ENCODE data around the gene FTCDNL1. TPM values are rescaled to one million over a fixed set of nuclear protein-coding genes. Genes with fewer than 3 reads are reported as not detected.

FTCDNL1 gene
- total RNA-seq, 1 experiment from 2014 or later, result 3.0 TPM

DNA sequence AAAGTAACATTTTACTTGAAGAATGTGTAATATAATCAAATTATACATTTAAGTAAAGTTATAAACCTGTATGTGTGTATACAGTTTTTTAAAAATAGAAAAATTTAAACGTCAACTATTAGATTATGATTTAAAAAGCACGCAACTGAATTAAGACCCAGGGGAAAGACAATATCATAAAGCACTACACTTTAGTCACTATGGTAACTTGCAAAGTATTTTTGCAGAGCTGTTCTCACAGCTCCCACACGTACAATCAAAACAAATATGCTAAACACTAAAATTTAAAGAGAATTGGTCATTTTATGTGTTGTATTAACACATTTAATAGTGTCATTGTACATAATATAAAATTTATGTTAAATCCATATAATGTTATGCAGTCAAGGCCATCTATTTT lies 59.7 kb downstream of the FTCDNL1 start:
- no peak for DNase-seq (ENCODE audit: low read depth)

DNA sequence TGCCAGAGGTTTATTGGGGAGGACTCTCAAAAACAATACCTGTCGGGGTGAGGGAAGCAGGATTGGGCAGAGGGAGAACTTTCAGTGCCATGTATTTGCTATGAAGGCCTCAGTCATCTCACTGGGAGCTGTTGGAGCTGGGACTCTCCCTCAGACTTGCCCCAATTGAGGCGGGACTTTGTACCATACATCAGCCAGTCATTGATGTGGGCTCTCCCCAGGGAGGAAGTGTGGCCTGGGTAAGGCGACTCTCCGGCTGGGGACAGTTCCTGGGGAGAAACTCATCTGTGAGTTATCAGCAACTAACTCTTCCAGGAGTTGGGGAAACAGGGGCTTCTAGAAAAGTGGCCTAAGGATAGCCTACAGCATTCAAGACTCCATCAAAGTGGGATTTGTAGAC lies 66.5 kb downstream of the FTCDNL1 start:
- DNase-seq (ENCODE audit: low read depth), result no peak

DNA sequence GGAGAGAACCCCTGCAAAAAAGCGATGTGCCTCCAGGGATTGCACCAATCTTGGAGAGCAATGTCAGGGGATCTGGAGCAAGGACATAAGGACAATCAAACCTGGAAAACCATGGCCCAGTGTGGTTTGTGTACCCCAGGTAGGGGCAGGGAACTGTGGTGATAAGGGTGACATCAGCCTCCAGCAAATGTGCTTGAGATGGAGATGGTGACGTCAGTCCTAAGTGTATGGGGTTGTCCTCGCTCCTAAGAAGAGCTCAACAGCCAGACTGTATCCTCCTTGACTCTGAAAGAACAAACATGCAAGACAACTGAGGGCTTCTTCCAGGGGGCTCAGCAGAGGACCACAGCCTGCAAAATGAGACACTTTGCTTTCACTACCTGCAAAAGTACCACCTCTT lies 71.4 kb downstream of the FTCDNL1 start:
- no peak for DNase-seq (ENCODE audit: low read depth)

DNA sequence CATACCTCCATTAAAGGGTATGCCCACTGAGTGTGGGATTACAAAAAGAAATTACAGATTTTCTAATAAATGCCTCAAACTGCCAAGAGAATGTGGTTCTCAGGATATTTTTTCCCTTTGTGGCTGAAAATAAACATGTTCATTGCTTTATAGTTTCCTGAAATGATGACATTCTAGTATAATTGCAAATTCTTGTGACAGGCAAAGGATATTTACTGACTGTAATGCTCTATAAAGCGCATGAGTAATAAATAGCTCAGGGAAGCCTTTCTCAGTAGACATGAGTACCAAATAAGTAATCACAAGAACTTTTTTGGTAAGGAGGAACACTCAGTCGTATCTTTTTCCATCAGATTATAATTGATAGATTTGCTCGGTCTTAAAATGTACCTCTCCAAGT lies 72.3 kb downstream of the FTCDNL1 start:
- no peak for DNase-seq (ENCODE audit: low read depth)

DNA sequence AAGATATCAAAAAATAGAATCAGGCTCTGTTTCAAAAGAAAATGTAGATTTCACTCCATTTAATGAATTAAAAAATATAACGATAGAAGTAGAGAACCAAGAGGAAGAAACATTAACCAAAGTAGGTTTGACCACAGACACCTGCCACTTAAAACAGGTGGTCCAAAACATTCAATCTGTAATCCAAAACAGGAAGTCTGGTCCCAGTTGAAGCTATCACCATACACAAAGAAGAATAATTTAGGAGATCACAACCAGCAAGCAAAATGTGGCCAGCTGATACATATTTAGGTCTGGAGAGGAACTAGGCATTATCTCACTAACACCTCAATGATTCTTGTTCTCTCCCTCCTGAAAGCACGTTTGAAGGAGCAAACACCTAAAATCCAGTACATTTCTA lies 73.1 kb downstream of the FTCDNL1 start:
- no peak for DNase-seq (ENCODE audit: low read depth)

DNA sequence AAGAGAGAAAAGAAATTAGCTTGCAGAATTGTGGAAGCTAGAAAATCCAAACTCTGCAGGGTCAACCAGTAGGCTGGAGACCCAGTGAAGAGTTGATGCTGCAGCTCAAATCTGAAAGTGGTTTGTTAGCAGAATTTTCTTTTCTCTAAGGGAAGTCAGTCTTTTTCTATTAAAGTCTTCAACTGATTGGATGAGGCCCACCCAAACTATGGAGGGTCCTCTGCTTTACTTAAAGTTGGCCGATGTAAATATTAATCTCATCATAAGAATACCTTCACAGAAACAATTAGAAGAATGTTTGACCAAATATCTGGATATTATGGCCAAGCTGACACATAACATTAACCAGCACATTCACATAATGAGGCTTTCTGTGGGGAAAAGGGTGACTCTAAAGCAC lies 73.7 kb downstream of the FTCDNL1 start:
- no peak for DNase-seq (ENCODE audit: low read depth)

DNA sequence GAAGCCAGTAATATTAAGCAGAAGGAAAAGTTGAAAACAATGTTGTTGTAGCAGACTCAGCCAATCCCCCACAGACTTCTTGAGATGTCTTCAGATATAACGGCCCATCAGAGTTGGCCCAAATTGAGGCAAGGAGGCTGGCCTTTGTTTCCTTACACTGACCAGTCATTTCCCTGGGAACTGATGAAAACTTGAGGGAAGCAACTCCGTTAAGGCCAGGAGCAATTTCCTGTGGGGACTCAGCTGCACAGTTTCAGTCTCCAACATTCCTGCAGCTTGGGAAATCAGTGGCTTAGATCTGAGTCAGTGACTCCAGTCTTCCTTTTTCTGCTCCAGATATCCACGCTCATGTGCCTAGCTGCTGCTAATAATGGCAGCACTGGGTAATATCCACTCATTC lies 75.7 kb downstream of the FTCDNL1 start:
- DNase-seq (ENCODE audit: low read depth), result peak; percentile 7

DNA sequence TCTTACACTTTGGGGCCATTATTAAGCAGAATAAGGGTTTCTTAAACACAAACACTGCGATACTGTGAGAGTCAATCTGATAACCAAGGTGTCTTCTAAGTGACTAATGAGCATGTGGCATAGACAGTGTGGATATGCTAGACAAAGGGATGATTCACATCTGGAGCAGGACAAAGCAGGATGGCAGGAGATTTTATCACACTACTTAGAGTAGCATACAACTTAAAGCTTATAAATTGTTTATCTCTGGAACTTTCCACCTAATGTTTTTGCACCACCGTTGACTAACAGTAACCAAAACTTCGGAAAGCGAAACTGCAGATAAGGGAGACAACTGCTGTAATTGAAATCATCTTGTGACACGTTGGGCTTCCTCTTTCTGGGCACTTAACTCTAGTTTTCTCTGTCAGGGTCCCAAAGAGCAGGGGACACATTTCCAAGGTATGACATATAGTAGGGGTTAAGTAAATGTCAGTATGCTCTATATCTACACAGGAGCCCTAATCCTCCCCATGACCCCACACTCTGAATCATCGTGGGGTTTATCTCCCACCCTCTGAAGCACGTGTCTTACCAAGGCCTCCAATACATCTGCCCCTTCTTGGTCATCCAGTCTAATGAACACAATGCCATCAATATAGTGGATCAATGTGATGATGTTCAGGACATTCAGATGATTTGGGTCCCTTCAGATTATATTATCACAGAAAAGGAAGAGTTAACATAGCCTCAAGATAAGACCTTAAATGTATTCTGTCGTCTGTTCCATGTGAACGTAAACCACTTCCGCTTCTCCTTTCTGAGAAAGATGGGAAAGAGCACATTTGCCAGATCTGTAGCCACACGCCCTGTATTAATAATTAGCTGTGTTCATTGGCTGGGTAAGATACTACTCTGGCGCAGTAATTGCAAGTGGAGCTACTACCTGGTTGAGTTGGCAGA lies 78.7 kb downstream of the FTCDNL1 start:
- peak; percentile 24 for DNase-seq (ENCODE audit: low read depth)

DNA sequence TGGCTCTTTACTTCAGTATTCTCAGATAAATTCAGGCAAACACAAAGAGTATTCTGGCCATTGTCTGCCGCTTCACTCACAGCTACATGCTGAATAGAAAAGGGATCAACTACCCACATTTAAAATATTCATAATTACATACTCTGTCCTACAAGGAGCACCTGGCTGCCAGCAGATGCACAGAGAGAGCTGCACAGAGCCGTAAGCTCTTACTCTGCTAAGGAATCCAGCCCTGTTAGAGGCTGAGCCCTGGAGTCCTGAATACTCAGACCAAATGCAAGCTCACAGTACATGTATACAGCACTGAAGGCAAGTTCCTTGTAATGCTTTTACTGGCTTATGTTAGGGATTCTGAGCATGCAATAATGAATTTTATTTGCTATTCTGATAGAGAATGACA lies 80.3 kb downstream of the FTCDNL1 start:
- DNase-seq (ENCODE audit: low read depth), result no peak

DNA sequence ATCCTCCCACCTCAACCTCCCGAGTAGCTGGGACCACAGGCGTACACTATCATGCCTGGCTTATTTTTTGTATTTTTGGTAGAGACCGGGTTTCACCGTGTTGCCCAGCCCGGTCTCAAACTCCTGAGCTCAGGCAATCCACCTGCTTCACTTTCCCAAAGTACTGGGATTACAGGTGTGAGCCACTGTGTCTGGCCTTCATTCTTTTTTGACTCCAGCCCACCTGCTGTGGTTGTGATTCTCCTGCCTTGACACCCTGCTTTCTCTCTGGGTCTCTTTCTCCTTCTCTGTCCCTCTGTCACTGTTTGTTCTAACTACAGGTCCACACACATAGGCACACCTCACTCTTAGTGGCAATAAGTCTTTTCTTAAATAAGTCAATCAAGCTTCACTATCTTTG lies 85.3 kb downstream of the FTCDNL1 start:
- no peak for DNase-seq (ENCODE audit: low read depth)

DNA sequence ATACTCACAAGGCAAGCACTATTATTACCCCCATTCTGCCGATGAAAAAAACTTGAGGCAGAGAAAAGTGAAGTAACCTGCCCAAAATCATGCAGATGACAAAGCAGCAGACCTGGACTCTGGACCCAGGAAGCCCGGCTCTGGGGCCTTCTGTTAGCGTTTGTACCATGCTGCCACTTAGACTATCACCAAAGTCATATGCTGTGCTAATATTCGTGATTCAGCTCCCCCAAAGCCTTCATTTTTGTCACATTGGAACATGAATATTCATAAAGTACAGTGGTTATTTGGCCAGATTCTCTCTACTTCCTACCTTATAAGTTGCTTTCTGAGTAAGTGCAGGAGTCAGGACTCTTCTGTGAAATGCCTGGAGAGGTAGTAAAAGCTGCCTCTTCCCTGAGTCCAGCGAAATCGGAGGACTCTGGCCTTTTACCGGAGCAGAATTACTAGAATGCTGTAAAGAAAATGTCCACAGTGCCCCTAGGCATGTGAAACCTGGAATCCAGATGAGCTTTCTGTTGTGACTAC lies 86.7 kb downstream of the FTCDNL1 start:
- DNase-seq (ENCODE audit: low read depth), result no peak

DNA sequence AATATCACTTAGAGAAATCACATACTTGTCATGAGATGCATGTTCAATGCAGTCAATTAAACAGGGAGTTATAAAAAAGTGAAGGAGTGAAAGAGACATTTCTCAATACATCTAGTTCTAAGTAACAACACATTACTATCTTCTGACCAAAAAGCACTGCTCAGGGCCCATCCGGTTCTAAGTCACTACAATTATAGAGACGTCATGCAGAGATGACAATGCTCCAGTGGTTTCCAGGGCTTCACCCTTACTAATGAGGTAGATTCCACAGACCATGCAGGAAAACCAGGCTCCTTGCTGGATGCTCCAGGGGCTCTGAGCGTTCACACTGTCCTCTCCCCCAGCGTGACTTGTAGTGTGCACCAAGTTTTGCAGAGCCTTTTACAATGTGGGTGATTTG lies 88.0 kb downstream of the FTCDNL1 start:
- DNase-seq (ENCODE audit: low read depth), result no peak

DNA sequence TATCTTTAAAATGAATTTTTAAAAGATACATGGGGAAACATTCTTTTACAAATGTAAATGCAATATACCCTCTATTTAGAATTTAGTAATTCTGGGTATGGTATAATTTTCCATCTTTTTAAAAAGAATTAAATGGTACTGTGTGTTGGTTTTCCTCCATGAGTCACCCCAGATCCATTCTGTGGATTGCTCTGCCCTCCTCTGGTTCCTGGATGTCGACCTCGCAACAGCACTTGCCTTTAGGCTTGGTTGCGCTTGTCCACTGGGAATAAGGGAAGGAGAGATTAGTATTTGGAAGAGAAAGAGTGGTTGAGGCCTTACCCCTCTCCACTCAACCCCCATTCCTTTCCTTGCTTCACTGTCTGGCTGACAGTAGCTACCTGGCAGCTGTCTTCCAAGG lies 90.4 kb downstream of the FTCDNL1 start:
- no peak for DNase-seq (ENCODE audit: low read depth)

DNA sequence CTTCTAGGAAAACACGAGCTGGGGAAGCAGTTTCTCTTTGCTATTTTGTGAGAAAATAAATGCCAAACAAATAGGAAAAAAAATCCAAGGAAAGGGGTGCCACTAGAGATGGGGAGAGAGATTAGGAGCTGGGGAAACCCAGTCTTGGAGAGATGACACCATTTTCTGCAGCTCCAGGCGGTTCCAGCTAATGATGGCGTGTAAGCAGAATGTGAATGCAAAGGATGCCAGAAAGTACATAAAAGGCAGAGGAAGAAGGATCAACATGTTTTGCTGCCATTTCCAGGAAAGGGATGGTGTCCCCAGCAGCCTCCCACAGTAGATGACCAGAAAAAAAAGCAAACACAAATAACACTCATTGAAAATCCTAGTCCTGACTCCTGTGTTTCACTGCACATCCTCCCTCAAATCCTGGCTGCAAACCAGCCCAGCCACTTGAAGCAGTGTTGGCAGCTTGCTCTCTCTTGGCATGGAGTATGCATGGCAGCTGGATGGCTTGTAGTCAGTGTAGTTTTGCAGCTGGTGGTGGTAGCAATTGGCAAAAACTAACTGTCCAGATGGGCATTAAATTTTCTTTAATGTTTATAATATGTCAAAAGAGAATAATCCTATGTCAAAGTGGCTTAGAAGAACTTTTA lies 93.6 kb downstream of the FTCDNL1 start:
- peak; percentile 61 for DNase-seq (ENCODE audit: low read depth)

DNA sequence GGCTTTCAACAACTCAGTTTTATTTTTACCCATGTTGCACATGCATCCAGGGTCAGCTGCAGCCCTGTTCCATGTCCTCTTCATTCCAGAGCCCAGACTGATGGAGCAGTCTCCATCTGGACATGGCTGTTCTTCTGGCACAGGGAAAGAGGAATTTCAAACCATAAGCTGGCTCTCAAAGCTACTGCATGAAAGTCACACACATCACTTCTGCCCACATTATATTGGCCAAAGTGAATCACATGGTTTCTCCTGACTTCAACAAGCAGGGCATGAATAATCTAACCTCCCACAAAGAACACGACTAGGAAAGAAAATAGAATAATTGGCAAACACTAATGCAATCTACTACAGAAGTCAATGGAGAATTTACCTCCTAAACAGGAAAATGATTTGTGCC lies 94.2 kb downstream of the FTCDNL1 start:
- DNase-seq (ENCODE audit: low read depth), result peak; percentile 20

DNA sequence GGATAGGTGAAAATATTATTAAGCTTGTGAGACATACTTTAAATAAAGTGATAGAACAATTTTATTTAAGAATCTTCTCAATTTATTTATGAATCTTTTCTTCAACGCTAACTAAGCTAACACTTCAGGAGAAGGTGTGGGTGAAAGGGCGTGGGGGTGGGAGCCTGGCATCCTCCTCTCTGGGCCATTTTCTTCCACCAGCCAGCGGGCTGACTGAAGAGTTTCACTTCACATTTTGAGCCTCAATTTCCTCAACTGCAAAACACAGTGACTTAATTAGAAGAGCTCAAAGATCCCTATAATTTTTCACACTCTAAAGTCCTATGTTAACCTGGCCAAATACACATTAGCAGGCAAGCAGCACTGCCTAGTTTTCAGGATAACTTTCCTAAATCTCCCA lies 94.8 kb downstream of the FTCDNL1 start:
- DNase-seq (ENCODE audit: low read depth), result no peak

DNA sequence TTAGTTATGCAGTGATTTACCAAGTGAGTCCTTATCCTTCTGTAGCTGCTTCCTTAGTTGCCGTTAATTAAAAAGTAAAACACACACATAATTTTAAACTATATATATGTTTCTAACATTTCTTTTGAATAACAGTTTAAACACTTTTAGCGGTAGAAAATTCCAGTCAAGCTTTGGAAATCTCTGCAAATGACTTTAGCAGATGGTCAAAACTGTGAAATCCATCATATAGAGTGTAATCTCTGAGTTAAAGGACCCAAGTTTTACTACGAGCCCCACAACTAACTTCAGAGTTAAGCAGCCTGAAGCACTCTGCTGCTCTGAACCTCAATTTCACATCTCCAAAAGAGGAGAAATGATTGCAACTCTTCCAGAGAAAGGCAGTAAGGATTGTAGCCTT lies 96.2 kb downstream of the FTCDNL1 start:
- no peak for DNase-seq (ENCODE audit: low read depth)

DNA sequence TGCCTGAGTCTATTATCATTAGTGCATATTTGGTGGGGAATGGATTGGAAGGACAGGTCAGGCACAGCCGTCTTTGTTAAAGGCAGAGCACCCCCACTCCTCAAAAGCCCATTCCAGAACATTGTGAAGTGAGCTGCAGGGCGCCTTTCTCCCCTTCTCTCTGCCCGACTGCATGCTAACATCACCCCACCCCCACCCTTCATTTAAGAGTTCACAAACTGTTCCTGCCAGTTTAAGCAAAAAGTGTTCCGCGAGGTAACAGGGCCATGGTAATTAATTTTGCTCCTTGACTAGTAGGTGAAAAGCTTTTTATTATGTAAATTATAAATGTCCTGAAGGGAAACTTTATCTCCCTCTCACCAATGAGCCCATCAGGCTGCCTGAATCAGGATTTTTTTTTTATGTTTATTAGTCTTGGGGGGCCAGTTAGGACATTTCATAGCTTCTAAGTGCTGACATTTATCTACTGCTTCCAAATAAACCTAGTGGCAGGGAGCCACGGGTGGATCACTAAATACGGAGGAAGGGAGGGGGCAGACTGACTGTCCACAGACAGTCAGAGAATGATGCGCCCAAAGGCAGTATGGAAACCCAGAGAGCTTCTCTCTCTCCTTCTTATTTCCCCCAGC lies 99.4 kb downstream of the FTCDNL1 start:
- DNase-seq (ENCODE audit: low read depth), result no peak

DNA sequence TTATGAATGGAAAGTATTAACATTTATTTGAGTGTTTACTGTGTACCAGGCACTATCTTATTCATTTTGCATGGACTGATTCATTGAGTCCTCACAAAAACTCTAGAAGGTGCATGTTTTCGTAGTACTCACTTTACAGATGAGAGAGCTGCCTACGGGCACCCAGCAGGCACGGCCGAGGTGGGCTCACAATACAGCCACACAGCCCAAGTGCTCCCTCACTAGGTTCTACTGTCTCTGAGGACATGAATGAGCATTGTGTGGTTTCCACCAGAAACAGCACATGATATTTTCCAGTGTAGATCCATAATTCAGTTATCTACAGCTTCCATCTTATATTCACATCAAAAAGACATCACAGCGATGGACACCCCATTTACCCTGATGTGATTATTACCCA lies 101.4 kb downstream of the FTCDNL1 start:
- no peak for DNase-seq (ENCODE audit: low read depth)

DNA sequence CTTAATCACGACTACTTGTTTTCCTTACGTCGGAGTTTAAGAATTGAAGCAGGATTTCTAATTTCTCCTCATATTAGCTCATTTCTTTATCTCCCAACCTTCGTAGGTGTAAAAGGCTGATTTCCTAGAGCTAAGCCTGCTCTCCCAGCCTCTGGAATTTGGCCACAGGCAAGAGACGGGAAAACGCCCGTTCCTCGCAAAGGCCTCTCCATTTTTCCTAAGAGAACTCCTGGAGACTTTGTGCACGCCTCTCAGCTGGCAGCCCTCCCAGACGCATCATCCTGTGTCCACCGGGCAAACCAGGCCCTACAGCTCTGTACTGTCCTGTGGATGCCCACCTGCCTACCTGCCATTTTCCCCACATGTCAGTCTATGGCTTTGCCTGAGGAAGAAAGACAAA lies 106.3 kb downstream of the FTCDNL1 start:
- DNase-seq (ENCODE audit: low read depth), result no peak

DNA sequence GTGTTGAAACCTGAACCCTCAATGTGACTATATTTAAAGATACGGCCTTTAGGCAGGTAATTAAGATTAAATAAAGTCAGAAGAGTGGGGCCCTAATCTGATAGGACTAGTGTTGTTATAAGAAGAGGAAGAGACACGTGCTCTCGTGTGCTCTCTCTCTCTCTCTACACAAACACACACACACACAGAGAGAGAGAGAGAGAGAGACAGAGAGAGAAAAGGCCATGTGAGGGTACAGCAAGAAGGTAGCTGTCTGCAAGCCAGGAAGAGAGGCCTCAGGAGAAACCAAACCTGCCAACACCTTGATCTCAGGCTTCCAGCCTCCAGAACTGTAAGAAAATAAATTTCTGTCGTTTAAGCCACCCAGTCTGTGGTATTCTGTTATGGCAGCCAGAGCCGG lies 106.7 kb downstream of the FTCDNL1 start:
- no peak for DNase-seq (ENCODE audit: low read depth)

DNA sequence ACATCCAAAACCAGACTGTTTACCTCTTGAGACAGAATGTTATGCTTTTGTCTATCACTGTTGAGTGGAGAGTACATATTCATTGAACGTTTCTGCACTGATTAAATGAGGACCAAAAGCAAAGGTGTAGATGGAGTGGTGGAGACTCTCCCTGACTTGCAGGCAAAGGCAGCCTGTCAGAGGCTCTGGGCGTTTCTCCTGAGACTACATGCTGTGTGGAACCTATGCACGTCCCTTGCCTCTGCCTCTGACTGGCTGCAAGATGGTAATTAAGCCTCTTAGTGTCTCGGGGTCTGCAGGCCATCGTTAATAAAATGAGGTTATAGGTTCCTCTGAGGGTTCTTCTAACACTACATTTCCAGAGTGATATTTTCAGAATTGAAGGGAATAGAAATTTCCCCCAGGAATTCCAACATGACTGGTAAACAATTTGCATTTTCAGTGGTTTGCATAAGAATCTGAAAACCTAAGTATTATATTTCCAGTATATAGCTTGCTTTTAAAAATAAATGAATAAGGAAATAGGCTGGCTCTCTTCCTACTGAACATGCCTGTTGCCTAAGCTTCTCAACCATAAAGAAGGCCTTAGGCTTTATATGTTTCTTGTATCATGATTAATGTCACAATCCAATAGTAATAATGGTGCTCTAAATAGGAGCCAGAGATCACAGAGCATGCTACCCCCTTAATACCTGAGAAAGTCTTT lies 107.4 kb downstream of the FTCDNL1 start:
- DNase-seq (ENCODE audit: low read depth), result no peak

All from RPMI7951 (cell line).